Naive thymus-derived CD4-positive, alpha-beta T cell (primary cell): ENCODE results near the gene CTRL. TPM values are rescaled to one million over a fixed set of nuclear protein-coding genes. Genes with fewer than 3 reads are reported as not detected.

Experiments used
- ATAC-seq: fragments of 150-1000 bp; cut with Tn5 transposase; 2 replicates; pipeline ENCODE4 v1.10.0; 2021; ENCODE audit warnings: mild to moderate bottlenecking, moderate library complexity
- CTCF ChIA-PET: fragments of 350-600 bp; sonication (Branson Sonifier 250); formaldehyde crosslinking; loops from one replicate; lab custom pipeline; 2021; ENCODE audit warnings: antibody characterized with exemption; lab: Charles Lee
- POLR2A ChIA-PET: fragments of 350-600 bp; sonication (Branson Sonifier 250); formaldehyde crosslinking; loops from one replicate; lab custom pipeline; 2021; ENCODE audit warnings: antibody characterized with exemption, inconsistent platforms; lab: Charles Lee
- DNase-seq, 9 donors: peaks; one replicate each; pipeline versions ENCODE4 v3.0.0 to v3.0.0-alpha.2; 2020 to 2022; ENCODE audit warnings: mixed read lengths in 1 of 9
- H3K27ac ChIP-seq: one replicate; pipeline ENCODE4 v1.7.0; 2013; ENCODE audit warnings: mild to moderate bottlenecking, low read depth, low read length, moderate library complexity
- H3K27me3 ChIP-seq, 2 donors: one replicate each; pipeline ENCODE4 v1.7.0; 2013; ENCODE audit warnings: low read length in 2 of 2, mild to moderate bottlenecking in 2 of 2, moderate library complexity in 2 of 2; ENCODE audit not compliant: control insufficient read depth in 2 of 2, insufficient read depth in 2 of 2
- H3K36me3 ChIP-seq, 3 experiments: 1 replicate in 2 of 3; 2 replicates in 1 of 3; pipeline ENCODE4 v1.7.0; 2013; ENCODE audit warnings: low read length in 3 of 3, mild to moderate bottlenecking in 3 of 3, moderate library complexity in 1 of 3; ENCODE audit not compliant: insufficient read depth in 3 of 3, control insufficient read depth in 2 of 3
- H3K4me1 ChIP-seq, 2 donors: one replicate each; pipeline ENCODE4 v1.7.0; 2013; ENCODE audit warnings: low read length in 2 of 2, mild to moderate bottlenecking in 2 of 2, moderate library complexity in 1 of 2; ENCODE audit not compliant: control insufficient read depth in 2 of 2, insufficient read depth in 2 of 2
- H3K4me3 ChIP-seq: 2 replicates; pipeline ENCODE4 v1.7.0; 2013; ENCODE audit warnings: mild to moderate bottlenecking, low read length
- H3K9me3 ChIP-seq, 3 experiments: 1 replicate in 2 of 3; 2 replicates in 1 of 3; pipeline ENCODE4 v1.7.0; 2013; ENCODE audit warnings: low read length in 3 of 3; ENCODE audit not compliant: control insufficient read depth in 2 of 3
- H3K27ac Mint-ChIP-seq, 9 donors: one replicate each; pipeline ENCODE4 v1.8.0; 2020 to 2022; ENCODE audit warnings: mixed read lengths in 9 of 9, mild to moderate bottlenecking in 8 of 9, moderate library complexity in 5 of 9, inconsistent platforms in 2 of 9
- H3K27me3 Mint-ChIP-seq, 5 donors: one replicate each; pipeline ENCODE4 v1.8.0; 2021 to 2022; ENCODE audit warnings: mixed read lengths in 5 of 5, mild to moderate bottlenecking in 1 of 5
- H3K36me3 Mint-ChIP-seq, 5 donors: one replicate each; pipeline ENCODE4 v1.8.0; 2020 to 2022; ENCODE audit warnings: mixed read lengths in 5 of 5, mild to moderate bottlenecking in 3 of 5, inconsistent platforms in 1 of 5
- H3K4me1 Mint-ChIP-seq, 7 donors: one replicate each; pipeline ENCODE4 v1.8.0; 2020 to 2022; ENCODE audit warnings: mixed read lengths in 7 of 7, mild to moderate bottlenecking in 3 of 7, inconsistent platforms in 1 of 7
- H3K4me3 Mint-ChIP-seq, 10 donors: one replicate each; pipeline ENCODE4 v1.8.0; 2020 to 2022; ENCODE audit warnings: mild to moderate bottlenecking in 10 of 10, mixed read lengths in 10 of 10, moderate library complexity in 6 of 10, inconsistent platforms in 2 of 10
- H3K9me3 Mint-ChIP-seq, 11 donors: one replicate each; pipeline ENCODE4 v1.8.0; 2020 to 2022; ENCODE audit warnings: mixed read lengths in 11 of 11, mild to moderate bottlenecking in 4 of 11, inconsistent platforms in 1 of 11, moderate library complexity in 1 of 11
- intact Hi-C, 2 donors: fragments of 100-400 bp; cut with micrococcal nuclease; formaldehyde crosslinking; loops; one replicate each; pipeline ENCODE4 v1.15.1; 2023
- polyA plus RNA-seq, 2 donors: library from polyadenylated mRNA; unstranded; fragments of 300-500 nt; fragmentation: Illumina TruSeq; gene quantifications; one replicate each; pipeline ENCODE4 v1.2.3, GENCODE V29; 2021
- total RNA-seq, 6 experiments: library from RNA in 5 of 6; stranded (reverse) in 5 of 6; gene quantifications; 1 replicate in 5 of 6; 2 replicates in 1 of 6; pipeline ENCODE4 v1.2.3 and lab custom pipeline; 2021 to 2026

The CTRL gene
- total and polyA plus RNA-seq, 7 experiments from 2014 or later: 1.3 to 15.1 (median 7.9) TPM

GRCh38 chr16:67954421-67955196, 22.9 kb upstream of the CTRL start:
- no peaks in the 10 kb centered on the region for H3K9me3 Mint-ChIP-seq
- H3K36me3 Mint-ChIP-seq: peaks cover 0 to 12% (median 7%) of the 10 kb centered on the region in 5 donors
- Histone ChIP-seq H3K27me3 (no peaks in the 10 kb centered on the region), H3K27ac (no peak overlapping the region), H3K4me3 (no peak overlapping the region), H3K4me1 (no peaks in the 10 kb centered on the region), H3K36me3 (peaks cover 0 to 42% (median 0%) of the 10 kb centered on the region in 3 experiments), H3K9me3 (no peaks in the 10 kb centered on the region)
- intact Hi-C loops: no loop called here
- no peak for DNase-seq
- H3K4me3 Mint-ChIP-seq: no peak overlapping the region
- CTCF ChIA-PET: interaction anchor here (0.6 kb wide), 1 partner anchor 53 kb away, joined by 4 read pairs; no protein-coding TSS in a partner anchor
- H3K4me1 Mint-ChIP-seq: peaks cover 0 to 9% (median 0%) of the 10 kb centered on the region in 7 donors
- POLR2A ChIA-PET: no interaction called here
- no peak for ATAC-seq
- H3K27me3 Mint-ChIP-seq: no peaks in the 10 kb centered on the region
- H3K27ac Mint-ChIP-seq: no peak overlapping the region

DNA sequence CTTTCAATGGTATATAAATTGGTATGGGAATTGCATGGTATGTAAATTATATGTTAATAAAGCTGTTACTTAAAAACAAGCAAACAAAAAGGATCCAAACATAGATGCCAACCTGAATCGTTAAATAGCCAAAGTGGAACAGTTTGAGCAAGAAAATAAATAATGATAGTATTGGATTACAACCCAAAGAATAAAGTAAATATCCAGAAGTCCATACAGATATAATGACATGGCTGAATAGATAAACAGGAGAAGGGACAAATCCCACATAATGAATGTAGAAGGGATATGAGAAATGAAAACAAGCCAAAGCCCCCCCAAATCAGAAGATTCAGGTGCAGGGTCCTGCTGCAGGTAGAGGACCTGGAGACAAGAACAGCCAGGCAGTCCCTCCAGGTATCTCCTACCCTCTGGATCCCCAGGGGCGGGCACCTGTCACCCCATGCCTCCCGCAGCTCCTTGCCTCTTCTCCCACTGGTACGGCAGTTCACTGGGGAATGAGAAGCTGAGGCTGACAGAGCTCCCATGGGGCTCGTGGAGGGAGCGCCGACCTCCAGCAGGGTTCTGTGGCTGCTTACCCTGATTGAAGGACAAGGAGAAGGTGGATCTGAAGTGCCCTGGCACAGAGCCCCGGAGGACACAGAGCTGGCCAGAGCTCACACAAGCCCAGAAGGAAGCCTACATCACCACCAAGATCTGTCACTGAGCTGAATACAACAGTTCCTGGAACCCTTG, 22.1 kb upstream of the CTRL start:
- ATAC-seq: no peak
- H3K36me3 ChIP-seq: peaks cover 0 to 37% (median 0%) of the 10 kb centered on the region in 3 experiments
- POLR2A ChIA-PET: interaction anchor here (0.6 to 1.0 kb wide), 3 partner anchors 9 to 248 kb away, joined by 3 read pairs; no protein-coding TSS in a partner anchor

DNA sequence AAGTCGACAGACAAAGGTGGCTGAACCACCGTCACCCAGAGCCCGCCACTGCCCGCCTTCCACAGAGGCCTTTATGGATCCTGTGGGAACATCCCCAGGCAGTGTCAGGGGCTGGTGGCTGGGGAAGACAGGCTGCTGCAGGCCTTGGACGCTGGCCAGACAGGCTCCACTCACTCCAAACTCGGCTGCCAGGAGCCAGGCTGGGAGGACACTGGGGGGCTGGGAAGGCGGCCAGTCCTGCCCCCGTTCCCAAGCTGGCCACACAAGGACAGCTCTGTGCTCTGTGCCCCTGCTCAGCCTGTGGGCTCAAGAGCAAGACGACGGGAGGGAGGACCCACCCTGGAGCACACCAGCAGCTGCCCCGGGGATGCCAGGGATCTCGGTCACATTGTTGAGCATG, 19.8 kb upstream of the CTRL start:
- no peak for DNase-seq
- no peak for ATAC-seq
- no peak overlapping the region for H3K4me3 ChIP-seq
- H3K27me3 ChIP-seq: no peaks in the 10 kb centered on the region
- ChIA-PET POLR2A (no interaction called here), CTCF (no interaction called here)
- H3K27me3 Mint-ChIP-seq: no peaks in the 10 kb centered on the region
- H3K9me3 Mint-ChIP-seq: no peaks in the 10 kb centered on the region
- peaks cover 0 to 4% (median 0%) of the 10 kb centered on the region in 5 donors for H3K36me3 Mint-ChIP-seq
- H3K4me1 ChIP-seq: no peaks in the 10 kb centered on the region
- H3K4me1 Mint-ChIP-seq: peaks cover 0 to 9% (median 0%) of the 10 kb centered on the region in 7 donors
- peaks cover 0 to 58% (median 0%) of the 10 kb centered on the region in 3 experiments for H3K36me3 ChIP-seq
- H3K27ac Mint-ChIP-seq: no peak overlapping the region
- no peak overlapping the region for H3K4me3 Mint-ChIP-seq
- intact Hi-C loops: no loop called here
- no peaks in the 10 kb centered on the region for H3K9me3 ChIP-seq
- H3K27ac ChIP-seq: no peak overlapping the region

More for the DNA sequence above, 22.1 kb upstream of the CTRL start:
- Mint-ChIP-seq H3K4me3 (no peak overlapping the region), H3K9me3 (no peaks in the 10 kb centered on the region), H3K27me3 (no peaks in the 10 kb centered on the region), H3K36me3 (peaks cover 0 to 10% (median 7%) of the 10 kb centered on the region in 5 donors), H3K27ac (no peak overlapping the region), H3K4me1 (peaks cover 0 to 9% (median 0%) of the 10 kb centered on the region in 7 donors)
- Histone ChIP-seq H3K27me3 (no peaks in the 10 kb centered on the region), H3K4me3 (no peak overlapping the region), H3K27ac (no peak overlapping the region), H3K4me1 (no peaks in the 10 kb centered on the region), H3K9me3 (no peaks in the 10 kb centered on the region)
- intact Hi-C loops: no loop called here
- DNase-seq: no peak
- CTCF ChIA-PET: interaction anchor here (0.6 kb wide), 2 partner anchors 52 to 53 kb away, joined by 4 read pairs; no protein-coding TSS in a partner anchor

DNA sequence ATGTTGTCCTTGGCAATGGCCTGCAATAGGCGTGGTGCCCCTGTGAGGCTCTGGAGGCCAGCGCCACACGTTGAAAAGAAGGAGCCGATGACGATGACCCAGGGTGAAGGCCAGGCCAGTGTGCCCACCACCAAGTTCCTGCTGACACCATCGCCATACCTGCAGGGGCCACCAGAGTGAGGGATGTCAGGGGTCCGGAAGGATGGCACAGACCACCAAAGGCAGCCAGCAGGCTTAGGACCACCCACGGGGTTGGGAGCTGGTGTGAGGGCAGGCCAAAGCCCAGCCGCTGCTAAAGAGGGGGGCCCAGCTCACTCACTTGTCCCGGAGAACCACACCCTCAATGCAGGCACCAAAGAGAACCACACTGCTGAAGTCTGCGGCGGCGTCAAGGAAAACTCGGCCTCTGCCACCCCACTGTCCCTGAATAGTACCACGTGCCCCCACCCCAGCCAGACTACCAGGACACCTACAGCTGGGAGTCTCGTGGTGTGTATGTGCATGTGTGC, 18.7 kb upstream of the CTRL start:
- ChIA-PET POLR2A (interaction anchor here (1.5 kb wide), 1 partner anchor 14 kb away, joined by 6 read pairs; the partner anchor contains the start of gene PSMB10), CTCF (no interaction called here)
- Histone ChIP-seq H3K27me3 (no peaks in the 10 kb centered on the region), H3K9me3 (no peaks in the 10 kb centered on the region), H3K4me3 (no peak overlapping the region), H3K4me1 (no peaks in the 10 kb centered on the region), H3K27ac (no peak overlapping the region), H3K36me3 (peaks cover 0 to 69% (median 0%) of the 10 kb centered on the region in 3 experiments)
- H3K36me3 Mint-ChIP-seq: peaks cover 0 to 4% (median 2%) of the 10 kb centered on the region in 5 donors
- H3K4me3 Mint-ChIP-seq: no peak overlapping the region
- ATAC-seq (no peak), DNase-seq (no peak)
- H3K27me3 Mint-ChIP-seq: no peaks in the 10 kb centered on the region
- intact Hi-C loops: no loop called here
- H3K9me3 Mint-ChIP-seq: no peaks in the 10 kb centered on the region
- H3K4me1 Mint-ChIP-seq: peaks cover 0 to 9% (median 0%) of the 10 kb centered on the region in 7 donors
- H3K27ac Mint-ChIP-seq: no peak overlapping the region

- POLR2A ChIA-PET: interaction anchor here (1.5 kb wide), 1 partner anchor 14 kb away, joined by 6 read pairs; the partner anchor contains the start of gene PSMB10
- peaks cover 0 to 76% (median 0%) of the 10 kb centered on the region in 3 experiments for H3K36me3 ChIP-seq
Measured at GRCh38 chr16:67949645-67950044, 18.0 kb upstream of the CTRL start.

GRCh38 chr16:67948015-67948414, 16.4 kb upstream of the CTRL start:
- Mint-ChIP-seq H3K4me3 (no peak overlapping the region), H3K27ac (peak overlapping the region in 1 of 9 donors; percentile 55), H3K27me3 (no peaks in the 10 kb centered on the region), H3K36me3 (peaks cover 0 to 4% (median 4%) of the 10 kb centered on the region in 5 donors), H3K9me3 (no peaks in the 10 kb centered on the region), H3K4me1 (peaks cover 0 to 4% (median 0%) of the 10 kb centered on the region in 7 donors)
- ATAC-seq (no peak), DNase-seq (no peak)
- Histone ChIP-seq H3K27me3 (no peaks in the 10 kb centered on the region), H3K9me3 (no peaks in the 10 kb centered on the region), H3K27ac (no peak overlapping the region), H3K36me3 (peaks cover 0 to 80% (median 0%) of the 10 kb centered on the region in 3 experiments), H3K4me1 (no peaks in the 10 kb centered on the region), H3K4me3 (no peak overlapping the region)
- intact Hi-C loops: no loop called here
- CTCF ChIA-PET: no interaction called here
- POLR2A ChIA-PET: interaction anchor here (1.2 kb wide), 1 partner anchor 17 kb away, joined by 4 read pairs; the partner anchor contains the start of gene CTRL

More at GRCh38 chr16:67949645-67950044, 18.0 kb upstream of the CTRL start:
- Mint-ChIP-seq H3K4me3 (no peak overlapping the region), H3K4me1 (peaks cover 0 to 9% (median 0%) of the 10 kb centered on the region in 7 donors), H3K27me3 (no peaks in the 10 kb centered on the region), H3K36me3 (peaks cover 0 to 4% (median 2%) of the 10 kb centered on the region in 5 donors), H3K9me3 (no peaks in the 10 kb centered on the region), H3K27ac (no peak overlapping the region)
- CTCF ChIA-PET: no interaction called here
- intact Hi-C loops: no loop called here
- Histone ChIP-seq H3K27ac (no peak overlapping the region), H3K4me3 (no peak overlapping the region), H3K9me3 (no peaks in the 10 kb centered on the region), H3K27me3 (no peaks in the 10 kb centered on the region), H3K4me1 (no peaks in the 10 kb centered on the region)
- ATAC-seq: no peak
- DNase-seq: no peak
